CD14-positive monocyte (primary cell): ENCODE results near the gene CTDP1. TPM values are rescaled to one million over a fixed set of nuclear protein-coding genes. Genes with fewer than 3 reads are reported as not detected.

ENCODE experiments used
- DNase-seq, 3 donors: peaks; one replicate each; pipeline ENCODE4 v3.0.0-alpha.2; 2011 to 2022
- H2AFZ ChIP-seq: 2 replicates; pipeline ENCODE4 v1.6.0; 2012; ENCODE audit warnings: mild to moderate bottlenecking, low read depth, low read length, inconsistent platforms; ENCODE audit not compliant: insufficient read depth, poor library complexity, severe bottlenecking
- H3K27ac ChIP-seq, 2 donors: 1 replicate in 1 of 2; 2 replicates in 1 of 2; pipeline ENCODE4 v1.5.1; 2012 to 2013; ENCODE audit warnings: low read length in 2 of 2, control low read depth in 1 of 2, inconsistent platforms in 1 of 2, low read depth in 1 of 2, mild to moderate bottlenecking in 1 of 2
- H3K27me3 ChIP-seq, 2 donors: one replicate each; pipeline versions ENCODE4 v1.6.0 to v1.6.1; 2011 to 2013; ENCODE audit warnings: low read length in 2 of 2; ENCODE audit not compliant: control insufficient read depth in 2 of 2, insufficient read depth in 2 of 2
- H3K36me3 ChIP-seq, 2 donors: replicated peaks in 1 of 2; 1 replicate in 1 of 2; 2 replicates in 1 of 2; pipeline versions ENCODE4 v1.5.1 to v1.6.1; 2012 to 2013; ENCODE audit warnings: low read length in 2 of 2, control low read depth in 1 of 2, inconsistent platforms in 1 of 2, mild to moderate bottlenecking in 1 of 2; ENCODE audit not compliant: insufficient read depth in 2 of 2, control insufficient read depth in 1 of 2
- H3K4me1 ChIP-seq, 2 donors: 1 replicate in 1 of 2; 2 replicates in 1 of 2; pipeline versions ENCODE4 v1.5.1 to v1.6.1; 2012 to 2013; ENCODE audit warnings: low read length in 2 of 2, control low read depth in 1 of 2, inconsistent platforms in 1 of 2, mild to moderate bottlenecking in 1 of 2, moderate library complexity in 1 of 2; ENCODE audit not compliant: insufficient read depth in 2 of 2, control insufficient read depth in 1 of 2
- H3K4me2 ChIP-seq: replicated peaks from 2 replicates; pipeline ENCODE3; 2012; ENCODE audit warnings: low read length, moderate library complexity, mild to moderate bottlenecking; ENCODE audit not compliant: poor library complexity, severe bottlenecking; ENCODE audit errors: extremely low read depth
- H3K4me3 ChIP-seq, 3 experiments: fragments of 200-600 bp in 1 of 3; sonication (generic) in 1 of 3; replicated peaks in 1 of 3; 1 replicate in 2 of 3; 2 replicates in 1 of 3; pipeline ENCODE4 v1.5.1; 2011 to 2013; ENCODE audit warnings: low read length in 3 of 3, mild to moderate bottlenecking in 3 of 3, control low read depth in 2 of 3, low read depth in 2 of 3, inconsistent platforms in 1 of 3, moderate library complexity in 1 of 3
- H3K79me2 ChIP-seq: 2 replicates; pipeline ENCODE4 v1.6.0; 2012; ENCODE audit warnings: mild to moderate bottlenecking, control low read depth, inconsistent platforms, low read length, moderate library complexity; ENCODE audit not compliant: insufficient read depth
- H3K9ac ChIP-seq: 2 replicates; pipeline ENCODE4 v1.6.0; 2017; ENCODE audit warnings: low read length, mild to moderate bottlenecking; ENCODE audit not compliant: insufficient read depth, poor library complexity, severe bottlenecking
- H3K9me3 ChIP-seq, 2 donors: replicated peaks in 1 of 2; 1 replicate in 1 of 2; 2 replicates in 1 of 2; pipeline versions ENCODE4 v1.5.1 to v1.6.1; 2012 to 2013; ENCODE audit warnings: low read length in 2 of 2, control low read depth in 1 of 2; ENCODE audit not compliant: control insufficient read depth in 1 of 2, insufficient read depth in 1 of 2
- H4K20me1 ChIP-seq: 2 replicates; pipeline ENCODE4 v1.6.0; 2012; ENCODE audit warnings: mild to moderate bottlenecking, low read length, control low read depth, moderate library complexity; ENCODE audit not compliant: insufficient read depth
- H3K27ac Mint-ChIP-seq, 7 donors: one replicate each; pipeline ENCODE4 v1.8.0; 2020; ENCODE audit warnings: mild to moderate bottlenecking in 7 of 7, mixed read lengths in 7 of 7, moderate library complexity in 6 of 7, inconsistent platforms in 2 of 7
- H3K27me3 Mint-ChIP-seq, 3 donors: one replicate each; pipeline ENCODE4 v1.8.0; 2021 to 2022; ENCODE audit warnings: low read depth in 3 of 3, mild to moderate bottlenecking in 3 of 3, mixed read lengths in 3 of 3, moderate library complexity in 3 of 3, inconsistent platforms in 1 of 3
- H3K36me3 Mint-ChIP-seq, 2 donors: one replicate each; pipeline ENCODE4 v1.8.0; 2020; ENCODE audit warnings: mixed read lengths in 2 of 2, inconsistent platforms in 1 of 2, mild to moderate bottlenecking in 1 of 2
- H3K4me1 Mint-ChIP-seq: one replicate; pipeline ENCODE4 v1.8.0; 2020; ENCODE audit warnings: mild to moderate bottlenecking, mixed read lengths
- H3K4me3 Mint-ChIP-seq, 2 donors: one replicate each; pipeline ENCODE4 v1.8.0; 2020; ENCODE audit warnings: mild to moderate bottlenecking in 2 of 2, mixed read lengths in 2 of 2, moderate library complexity in 1 of 2
- H3K9me3 Mint-ChIP-seq, 7 donors: one replicate each; pipeline ENCODE4 v1.8.0; 2020 to 2022; ENCODE audit warnings: mixed read lengths in 7 of 7, mild to moderate bottlenecking in 6 of 7, moderate library complexity in 6 of 7, inconsistent platforms in 2 of 7
- WGBS: methylation state at CpG from one replicate; pipeline ENCODE4 v1.1.5; 2013; ENCODE audit warnings: missing lambda C conversion rate; ENCODE audit not compliant: insufficient coverage; 5-methylcytosine and 5-hydroxymethylcytosine counted together
- intact Hi-C, 2 donors: fragments of 100-400 bp; cut with micrococcal nuclease; formaldehyde crosslinking; loops; one replicate each; pipeline versions ENCODE4 v1.15.0 to v1.15.1; 2023
- polyA plus RNA-seq, 3 donors: library from polyadenylated mRNA; depleted of rRNA in 1 of 3; unstranded in 2 of 3; stranded (reverse) in 1 of 3; fragments of 300-500 nt in 2 of 3; fragments of >200 nt in 1 of 3; fragmentation: Illumina TruSeq in 2 of 3; gene quantifications; 1 replicate in 2 of 3; 2 replicates in 1 of 3; pipeline ENCODE4 v1.2.3, GENCODE V29; 2012 to 2021
- TF ChIP-seq, protein P1 (sequence below): fragments of 200-600 bp; IDR thresholded peaks from one replicate; pipeline ENCODE4 v1.8.0; 2022; ENCODE audit warnings: antibody characterized with exemption, mild to moderate bottlenecking

CTDP1 gene
- polyA plus RNA-seq, 3 donors, result 9.1 to 13.9 (median 9.1) TPM

DNA sequence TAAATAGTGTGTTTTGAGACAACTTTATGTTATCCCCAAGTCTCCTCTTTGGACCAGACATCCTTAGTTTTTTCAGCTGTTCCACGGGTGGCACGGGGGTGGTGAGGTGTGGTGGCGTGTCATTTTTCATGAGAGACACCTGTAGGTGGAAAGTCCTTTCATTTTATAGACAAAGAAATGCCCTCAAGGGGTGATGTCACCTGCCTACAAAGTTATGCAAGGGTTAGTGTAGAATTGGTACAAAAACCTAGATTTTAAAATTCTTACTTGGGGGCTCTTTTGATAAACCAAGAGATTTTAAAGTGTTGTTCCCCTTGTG is 15.3 kb downstream of the CTDP1 start:
- Histone ChIP-seq H3K9ac (no peak overlapping the region), H3K4me1 (no peaks in the 10 kb centered on the region), H3K79me2 (peaks cover 81% of the 10 kb centered on the region), H3K9me3 (no peaks in the 10 kb centered on the region), H4K20me1 (peaks cover 92% of the 10 kb centered on the region), H3K27ac (no peak overlapping the region), H2AFZ (no peak overlapping the region), H3K4me2 (no peak overlapping the region), H3K4me3 (no peak overlapping the region), H3K27me3 (no peaks in the 10 kb centered on the region), H3K36me3 (peaks cover 50 to 54% of the 10 kb centered on the region in 2 donors)
- TF ChIP-seq, protein P1, sequence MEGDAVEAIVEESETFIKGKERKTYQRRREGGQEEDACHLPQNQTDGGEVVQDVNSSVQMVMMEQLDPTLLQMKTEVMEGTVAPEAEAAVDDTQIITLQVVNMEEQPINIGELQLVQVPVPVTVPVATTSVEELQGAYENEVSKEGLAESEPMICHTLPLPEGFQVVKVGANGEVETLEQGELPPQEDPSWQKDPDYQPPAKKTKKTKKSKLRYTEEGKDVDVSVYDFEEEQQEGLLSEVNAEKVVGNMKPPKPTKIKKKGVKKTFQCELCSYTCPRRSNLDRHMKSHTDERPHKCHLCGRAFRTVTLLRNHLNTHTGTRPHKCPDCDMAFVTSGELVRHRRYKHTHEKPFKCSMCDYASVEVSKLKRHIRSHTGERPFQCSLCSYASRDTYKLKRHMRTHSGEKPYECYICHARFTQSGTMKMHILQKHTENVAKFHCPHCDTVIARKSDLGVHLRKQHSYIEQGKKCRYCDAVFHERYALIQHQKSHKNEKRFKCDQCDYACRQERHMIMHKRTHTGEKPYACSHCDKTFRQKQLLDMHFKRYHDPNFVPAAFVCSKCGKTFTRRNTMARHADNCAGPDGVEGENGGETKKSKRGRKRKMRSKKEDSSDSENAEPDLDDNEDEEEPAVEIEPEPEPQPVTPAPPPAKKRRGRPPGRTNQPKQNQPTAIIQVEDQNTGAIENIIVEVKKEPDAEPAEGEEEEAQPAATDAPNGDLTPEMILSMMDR, result no peak
- no peak overlapping the region for H3K4me3 Mint-ChIP-seq
- WGBS, result no CpG with 5 or more reads among the region's 3 CpGs
- no peak for DNase-seq
- intact Hi-C loops, result no loop called here
- peaks cover 0 to 2% (median 0%) of the 10 kb centered on the region in 7 donors for H3K9me3 Mint-ChIP-seq
- H3K27me3 Mint-ChIP-seq, result peaks cover 0 to 4% (median 0%) of the 10 kb centered on the region in 3 donors
- peaks cover 57 to 71% of the 10 kb centered on the region in 2 donors for H3K36me3 Mint-ChIP-seq
- H3K4me1 Mint-ChIP-seq, result peaks cover 1% of the 10 kb centered on the region
- peak overlapping the region in 2 of 7 donors; percentile 55 to 62 for H3K27ac Mint-ChIP-seq

DNA sequence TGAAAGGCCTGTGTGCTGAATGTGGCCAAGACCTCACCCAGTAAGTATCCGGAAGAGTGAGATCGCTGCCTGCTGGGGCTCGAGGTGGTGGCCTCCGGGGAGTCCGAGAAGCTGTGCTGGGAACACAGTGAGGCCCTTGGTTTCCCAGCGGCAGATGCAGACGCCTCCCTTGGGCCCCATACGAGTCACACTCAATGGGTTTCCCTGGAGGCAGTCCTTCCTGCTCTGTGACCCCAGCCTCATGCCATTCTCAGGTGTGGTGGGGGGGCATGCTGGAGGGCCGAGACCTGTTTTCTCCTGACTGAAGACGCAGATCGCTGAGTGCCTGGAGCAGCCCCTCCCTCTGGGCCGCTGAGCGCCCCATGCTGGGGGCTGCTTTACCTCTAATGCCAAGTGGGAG is 15.7 kb downstream of the CTDP1 start:
- Histone ChIP-seq H3K36me3 (peaks cover 54 to 58% of the 10 kb centered on the region in 2 donors), H4K20me1 (peaks cover 91% of the 10 kb centered on the region), H3K27me3 (no peaks in the 10 kb centered on the region), H3K4me1 (no peaks in the 10 kb centered on the region), H3K27ac (no peak overlapping the region), H3K9me3 (no peaks in the 10 kb centered on the region), H2AFZ (no peak overlapping the region), H3K9ac (no peak overlapping the region), H3K4me2 (no peak overlapping the region), H3K4me3 (no peak overlapping the region), H3K79me2 (peaks cover 79% of the 10 kb centered on the region)
- TF ChIP-seq, protein P1, result no peak
- intact Hi-C loops, result no loop called here
- Mint-ChIP-seq H3K36me3 (peaks cover 61 to 73% of the 10 kb centered on the region in 2 donors), H3K27ac (peak overlapping the region in 2 of 7 donors; percentile 21 to 62), H3K4me1 (peaks cover 1% of the 10 kb centered on the region), H3K4me3 (no peak overlapping the region), H3K27me3 (peaks cover 0 to 4% (median under 1%) of the 10 kb centered on the region in 3 donors), H3K9me3 (peaks cover 0 to 2% (median 0%) of the 10 kb centered on the region in 7 donors)
- DNase-seq, result no peak
- WGBS, result 98% methylated on average over 10 of the region's 13 CpGs
